ENCODE measurements around the gene ANKRD45. TPM values are rescaled to one million over a fixed set of nuclear protein-coding genes. Genes with fewer than 3 reads are reported as not detected.
A peak's percentile ranks its signal among the peaks of the same experiment; 100 is the strongest.

ANKRD45 gene
- total RNA-seq: 10 to 100 TPM in 1 of 6 donors, 1 to 10 TPM in 5; 1.4 to 17.9 (median 5.2) TPM

- DNase-seq (peak; percentile 51 to 85), ATAC-seq (ENCODE audit: low FRiP score in 2 of 2) (peak; percentile 50 to 72)
- no peaks in the 10 kb centered on the region for H3K9me3 ChIP-seq
- no peak within 1 kb of the TSS for H3K27ac ChIP-seq
- peaks cover 0 to 11% (median 1%) of the 10 kb centered on the region in 4 donors for H3K4me1 ChIP-seq
- TF ChIP-seq POLR2AphosphoS5 (IDR thresholded peaks at IDR 0.05) (no peak), CTCF (IDR thresholded peaks at IDR 0.05) (peak in 1 of 6 experiments; percentile 9), POLR2A (IDR thresholded peaks at IDR 0.05) (no peak), EP300 (IDR thresholded peaks at IDR 0.05) (no peak)
- no peaks in the 10 kb centered on the region for H3K36me3 ChIP-seq
- WGBS, 2 donors: 2 to 3% methylated on average over 21 to 33 of the region's 33 CpGs
- peak within 1 kb of the TSS in 3 of 4 donors; percentile 36 to 45 (median 42) for H3K4me3 ChIP-seq
- no peaks in the 10 kb centered on the region for H3K27me3 ChIP-seq
These were observed at the start of gene ANKRD45 for GRCh38 chr1:173669491-173669941. TSS of gene ANKRD45 (minus strand) at chr1:173669851. CDS start at chr1:173659418, 10,433 bp downstream.

GRCh38 chr1:173717238-173717637 is 47.6 kb upstream of the ANKRD45 start:
- H3K9me3 ChIP-seq: no peaks in the 10 kb centered on the region
- DNase-seq (peak in 1 of 2 donors; percentile 31), ATAC-seq (ENCODE audit: low FRiP score in 2 of 2) (no peak)
- no peak overlapping the region for H3K27ac ChIP-seq
- H3K4me1 ChIP-seq: peaks cover 16 to 26% (median 21%) of the 10 kb centered on the region in 4 donors
- WGBS, 2 donors: 47 to 62% methylated on average over 2 of the region's 2 CpGs
- peaks cover 0 to 10% (median 1%) of the 10 kb centered on the region in 4 donors for H3K36me3 ChIP-seq
- TF ChIP-seq CTCF (IDR thresholded peaks at IDR 0.05): no peak
- no peak for TF ChIP-seq EP300 (IDR thresholded peaks at IDR 0.05)
- TF ChIP-seq POLR2AphosphoS5 (IDR thresholded peaks at IDR 0.05): no peak
- no peak for TF ChIP-seq POLR2A (IDR thresholded peaks at IDR 0.05)
- no peaks in the 10 kb centered on the region for H3K27me3 ChIP-seq
- H3K4me3 ChIP-seq: no peak overlapping the region

GRCh38 chr1:173715538-173715844 is 45.8 kb upstream of the ANKRD45 start:
- Histone ChIP-seq H3K4me1 (peaks cover 16 to 26% (median 21%) of the 10 kb centered on the region in 4 donors), H3K9me3 (no peaks in the 10 kb centered on the region), H3K4me3 (peak overlapping the region; percentile 48 to 77 (median 70)), H3K27me3 (no peaks in the 10 kb centered on the region), H3K36me3 (peaks cover 0 to 8% (median 0%) of the 10 kb centered on the region in 4 donors), H3K27ac (peak overlapping the region; percentile 91 to 93 (median 92))
- DNase-seq: no peak
- TF ChIP-seq POLR2A (IDR thresholded peaks at IDR 0.05) (no peak), POLR2AphosphoS5 (IDR thresholded peaks at IDR 0.05) (no peak), EP300 (IDR thresholded peaks at IDR 0.05) (no peak), CTCF (IDR thresholded peaks at IDR 0.05) (no peak)
- ATAC-seq (ENCODE audit: low FRiP score in 2 of 2): no peak
- 0 to 1% methylated on average over 7 to 8 of the region's 8 CpGs for WGBS, 2 donors

GRCh38 chr1:173714759-173715537 is 45.3 kb upstream of the ANKRD45 start, which contains the start of gene KLHL20:
TSS of gene KLHL20 (plus strand) at chr1:173714981. CDS start at chr1:173716044, 1,063 bp downstream.
- no peaks in the 10 kb centered on the region for H3K27me3 ChIP-seq
- WGBS, 2 donors: 0% methylated on average over 22 to 32 of the region's 43 CpGs
- H3K4me3 ChIP-seq: peak within 1 kb of the TSS; percentile 48 to 77 (median 70)
- ATAC-seq (ENCODE audit: low FRiP score in 2 of 2): peak; percentile 98 to 99
- peak within 1 kb of the TSS; percentile 91 to 93 (median 92) for H3K27ac ChIP-seq
- H3K4me1 ChIP-seq: peaks cover 16 to 26% (median 21%) of the 10 kb centered on the region in 4 donors
- H3K36me3 ChIP-seq: peaks cover 0 to 8% (median 0%) of the 10 kb centered on the region in 4 donors
- TF ChIP-seq EP300 (IDR thresholded peaks at IDR 0.05): no peak
- no peak for TF ChIP-seq CTCF (IDR thresholded peaks at IDR 0.05)
- peak in 3 of 4 donors; percentile 61 to 82 (median 76) for TF ChIP-seq POLR2A (IDR thresholded peaks at IDR 0.05)
- peak; percentile 66 to 87 for TF ChIP-seq POLR2AphosphoS5 (IDR thresholded peaks at IDR 0.05)
- DNase-seq: peak; percentile 86 to 91
- H3K9me3 ChIP-seq: no peaks in the 10 kb centered on the region
